Measurements from ENCODE around the gene MYH14. TPM values are rescaled to one million over a fixed set of nuclear protein-coding genes. Genes with fewer than 3 reads are reported as not detected.

MYH14 gene
- total and polyA plus RNA-seq, 9 of the 15 experiments (the other 6 are each of a cell fraction or from before 2014, with no cell fraction given): 0.04 to 0.86 (median 0.19) TPM; not detected in 2

DNA sequence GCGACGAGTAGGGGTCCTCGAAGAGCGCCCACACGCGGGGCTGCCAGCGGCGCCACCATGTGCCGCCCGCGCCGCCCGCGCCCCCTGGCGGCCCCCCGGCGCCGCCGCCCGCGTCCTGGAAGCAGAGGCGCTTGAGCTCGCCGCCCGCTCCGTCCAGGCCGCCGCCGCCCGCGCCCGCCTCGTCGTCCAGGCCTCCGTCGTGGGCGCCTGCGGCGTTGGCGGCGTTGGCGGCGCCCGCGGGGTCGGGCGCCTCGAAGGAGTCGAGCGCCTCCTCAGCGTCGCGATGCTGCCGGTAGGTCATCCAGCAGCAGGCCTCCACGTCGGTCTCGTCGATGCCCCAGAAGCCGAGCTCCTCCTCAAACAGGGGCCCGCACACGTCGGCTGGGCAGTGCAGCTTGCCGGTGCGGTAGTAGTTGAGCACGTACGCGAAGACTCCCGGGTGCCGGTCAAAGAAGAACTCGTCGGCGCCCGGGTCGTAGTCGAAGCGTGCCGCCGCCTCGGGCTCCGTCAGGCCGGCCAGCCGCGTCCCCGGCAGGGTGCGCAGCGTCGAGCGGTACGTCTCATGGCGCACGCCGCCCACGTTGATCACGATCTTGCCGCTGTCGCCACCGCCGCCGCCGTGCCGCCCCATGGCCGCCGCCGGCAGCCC, 124.9 kb downstream of the MYH14 start (continued):
- TF ChIP-seq CREB1 (IDR thresholded peaks at IDR 0.05) (no peak), CREB1 (CRISPR knock-in tag; IDR thresholded peaks at IDR 0.05) (no peak), TCF7L2 (IDR thresholded peaks at IDR 0.05; ENCODE audit: low read depth, low read length) (no peak), ESRRA (IDR thresholded peaks at IDR 0.05; ENCODE audit: borderline replicate concordance, low read depth) (no peak), ERF (CRISPR knock-in tag; IDR thresholded peaks at IDR 0.05) (0 out of 2 replicates have a peak, but pooled peaks have one; percentile 21), BHLHE40 (IDR thresholded peaks at IDR 0.05; ENCODE audit: low read length) (no peak), KLF16 (IDR thresholded peaks at IDR 0.05) (no peak), GTF2F1 (IDR thresholded peaks at IDR 0.05; ENCODE audit: low read depth, low read length) (no peak), OTX1 (CRISPR knock-in tag; IDR thresholded peaks at IDR 0.05) (no peak), PHF8 (IDR thresholded peaks at IDR 0.05; ENCODE audit: borderline replicate concordance, low read length) (peak; percentile 23; the same call in 1 of the 2 replicates), ZNF75A (CRISPR knock-in tag; IDR thresholded peaks at IDR 0.05) (no peak), CCNT2 (IDR thresholded peaks at IDR 0.05; ENCODE audit: borderline replicate concordance, extremely low read depth, insufficient read length, low read depth, low read length) (no peak), RBM17 (IDR thresholded peaks at IDR 0.05; ENCODE audit: borderline replicate concordance, low read depth, low read length) (no peak), TEAD4 (IDR thresholded peaks at IDR 0.05; ENCODE audit: low read length) (no peak), TEAD4 (CRISPR knock-in tag; IDR thresholded peaks at IDR 0.05; ENCODE audit: borderline replicate concordance) (no peak), FOSL1 (tag; conservative IDR thresholded peaks at IDR 0.05) (no peak; the same call in 1 of the 2 replicates), HSF4 (CRISPR knock-in tag; IDR thresholded peaks at IDR 0.05; ENCODE audit: borderline replicate concordance) (no peak), SP2 (IDR thresholded peaks at IDR 0.05; ENCODE audit: extremely low read depth, low read depth, low read length, poor library complexity, severe bottlenecking) (no peak), CTBP1 (IDR thresholded peaks at IDR 0.05; ENCODE audit: borderline replicate concordance) (peak; percentile 32; the same call in 1 of the 2 replicates)
- TF ChIP-seq, protein P1, sequence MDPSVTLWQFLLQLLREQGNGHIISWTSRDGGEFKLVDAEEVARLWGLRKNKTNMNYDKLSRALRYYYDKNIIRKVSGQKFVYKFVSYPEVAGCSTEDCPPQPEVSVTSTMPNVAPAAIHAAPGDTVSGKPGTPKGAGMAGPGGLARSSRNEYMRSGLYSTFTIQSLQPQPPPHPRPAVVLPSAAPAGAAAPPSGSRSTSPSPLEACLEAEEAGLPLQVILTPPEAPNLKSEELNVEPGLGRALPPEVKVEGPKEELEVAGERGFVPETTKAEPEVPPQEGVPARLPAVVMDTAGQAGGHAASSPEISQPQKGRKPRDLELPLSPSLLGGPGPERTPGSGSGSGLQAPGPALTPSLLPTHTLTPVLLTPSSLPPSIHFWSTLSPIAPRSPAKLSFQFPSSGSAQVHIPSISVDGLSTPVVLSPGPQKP (CRISPR knock-in tag; IDR thresholded peaks at IDR 0.05): no peak
- TF ChIP-seq, protein P2, sequence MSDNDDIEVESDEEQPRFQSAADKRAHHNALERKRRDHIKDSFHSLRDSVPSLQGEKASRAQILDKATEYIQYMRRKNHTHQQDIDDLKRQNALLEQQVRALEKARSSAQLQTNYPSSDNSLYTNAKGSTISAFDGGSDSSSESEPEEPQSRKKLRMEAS (CRISPR knock-in tag; IDR thresholded peaks at IDR 0.05): peak; percentile 55; the same call in 1 of the 2 replicates
- TF ChIP-seq, protein P3, sequence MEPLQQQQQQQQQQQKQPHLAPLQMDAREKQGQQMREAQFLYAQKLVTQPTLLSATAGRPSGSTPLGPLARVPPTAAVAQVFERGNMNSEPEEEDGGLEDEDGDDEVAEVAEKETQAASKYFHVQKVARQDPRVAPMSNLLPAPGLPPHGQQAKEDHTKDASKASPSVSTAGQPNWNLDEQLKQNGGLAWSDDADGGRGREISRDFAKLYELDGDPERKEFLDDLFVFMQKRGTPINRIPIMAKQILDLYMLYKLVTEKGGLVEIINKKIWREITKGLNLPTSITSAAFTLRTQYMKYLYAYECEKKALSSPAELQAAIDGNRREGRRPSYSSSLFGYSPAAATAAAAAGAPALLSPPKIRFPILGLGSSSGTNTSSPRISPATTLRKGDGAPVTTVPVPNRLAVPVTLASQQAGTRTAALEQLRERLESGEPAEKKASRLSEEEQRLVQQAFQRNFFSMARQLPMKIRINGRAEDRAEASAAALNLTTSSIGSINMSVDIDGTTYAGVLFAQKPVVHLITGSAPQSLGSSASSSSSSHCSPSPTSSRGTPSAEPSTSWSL (CRISPR knock-in tag; IDR thresholded peaks at IDR 0.05; ENCODE audit: borderline replicate concordance): no peak
- TF ChIP-seq, protein P4, sequence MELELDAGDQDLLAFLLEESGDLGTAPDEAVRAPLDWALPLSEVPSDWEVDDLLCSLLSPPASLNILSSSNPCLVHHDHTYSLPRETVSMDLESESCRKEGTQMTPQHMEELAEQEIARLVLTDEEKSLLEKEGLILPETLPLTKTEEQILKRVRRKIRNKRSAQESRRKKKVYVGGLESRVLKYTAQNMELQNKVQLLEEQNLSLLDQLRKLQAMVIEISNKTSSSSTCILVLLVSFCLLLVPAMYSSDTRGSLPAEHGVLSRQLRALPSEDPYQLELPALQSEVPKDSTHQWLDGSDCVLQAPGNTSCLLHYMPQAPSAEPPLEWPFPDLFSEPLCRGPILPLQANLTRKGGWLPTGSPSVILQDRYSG (tag; conservative IDR thresholded peaks at IDR 0.05; ENCODE audit: low read depth): no peak
- TF ChIP-seq, protein P5, sequence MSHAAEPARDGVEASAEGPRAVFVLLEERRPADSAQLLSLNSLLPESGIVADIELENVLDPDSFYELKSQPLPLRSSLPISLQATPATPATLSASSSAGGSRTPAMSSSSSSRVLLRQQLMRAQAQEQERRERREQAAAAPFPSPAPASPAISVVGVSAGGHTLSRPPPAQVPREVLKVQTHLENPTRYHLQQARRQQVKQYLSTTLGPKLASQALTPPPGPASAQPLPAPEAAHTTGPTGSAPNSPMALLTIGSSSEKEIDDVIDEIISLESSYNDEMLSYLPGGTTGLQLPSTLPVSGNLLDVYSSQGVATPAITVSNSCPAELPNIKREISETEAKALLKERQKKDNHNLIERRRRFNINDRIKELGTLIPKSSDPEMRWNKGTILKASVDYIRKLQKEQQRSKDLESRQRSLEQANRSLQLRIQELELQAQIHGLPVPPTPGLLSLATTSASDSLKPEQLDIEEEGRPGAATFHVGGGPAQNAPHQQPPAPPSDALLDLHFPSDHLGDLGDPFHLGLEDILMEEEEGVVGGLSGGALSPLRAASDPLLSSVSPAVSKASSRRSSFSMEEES (CRISPR knock-in tag; IDR thresholded peaks at IDR 0.05): no peak

Data from K562 (cell line).